Esophagus muscularis mucosa (tissue), 4 donors: ENCODE results near the gene IL18R1.

Source experiments
- EP300 ChIP-seq: sonication (generic); formaldehyde crosslinking; IDR thresholded peaks from one replicate; pipeline ENCODE4 v1.6.1; 2017; ENCODE audit warnings: antibody characterized with exemption
- POLR2A ChIP-seq: fragments of 450-650 bp; IDR thresholded peaks from one replicate; pipeline ENCODE4 v1.6.1; 2017; ENCODE audit warnings: antibody characterized with exemption, moderate library complexity, mild to moderate bottlenecking, low read depth
- POLR2AphosphoS5 ChIP-seq, 2 donors: sonication (generic); formaldehyde crosslinking; IDR thresholded peaks; one replicate each; pipeline ENCODE4 v1.6.1; 2017; ENCODE audit warnings: antibody characterized with exemption in 2 of 2
- TF ChIP-seq, protein P1 (sequence below), 3 experiments: fragments of 200-600 bp in 2 of 3; fragments of 450-650 bp in 1 of 3; sonication (generic) in 2 of 3; IDR thresholded peaks; one replicate each; pipeline ENCODE4 v1.5.1; 2017 to 2019; ENCODE audit warnings: antibody characterized with exemption in 3 of 3, mild to moderate bottlenecking in 2 of 3, moderate library complexity in 1 of 3

DNA sequence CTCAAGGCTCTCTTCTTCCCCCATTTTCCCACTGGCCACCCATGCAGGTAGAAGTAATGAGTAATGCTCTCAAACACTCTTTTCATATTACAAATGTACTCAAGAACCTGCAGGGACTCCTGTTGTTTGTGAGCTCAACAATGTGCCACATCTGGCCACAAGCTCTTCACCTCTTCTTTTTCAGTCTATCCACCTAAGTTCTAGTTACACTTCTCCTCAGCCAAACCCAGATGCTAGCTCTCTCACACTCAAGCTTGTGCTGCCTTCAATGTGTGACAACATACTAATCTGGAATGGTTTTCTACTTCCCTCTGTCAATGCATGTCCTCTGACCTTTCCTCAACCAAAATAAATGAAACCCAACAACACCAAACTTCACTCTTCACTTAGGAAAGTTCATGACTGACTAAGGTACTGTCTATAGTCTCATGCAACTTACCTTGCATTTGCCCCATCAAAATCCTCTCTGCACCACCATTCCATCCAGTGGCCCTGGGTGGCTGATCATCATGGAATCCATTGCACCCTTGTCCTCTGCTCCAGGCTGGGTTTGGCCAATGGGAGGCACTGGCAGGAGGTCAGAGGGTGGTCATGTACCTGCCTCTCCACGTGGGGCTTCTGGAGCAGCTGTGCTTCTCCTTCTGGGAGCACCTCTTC lies 5.3 kb upstream of the IL18R1 start:
- TF ChIP-seq, protein P1, sequence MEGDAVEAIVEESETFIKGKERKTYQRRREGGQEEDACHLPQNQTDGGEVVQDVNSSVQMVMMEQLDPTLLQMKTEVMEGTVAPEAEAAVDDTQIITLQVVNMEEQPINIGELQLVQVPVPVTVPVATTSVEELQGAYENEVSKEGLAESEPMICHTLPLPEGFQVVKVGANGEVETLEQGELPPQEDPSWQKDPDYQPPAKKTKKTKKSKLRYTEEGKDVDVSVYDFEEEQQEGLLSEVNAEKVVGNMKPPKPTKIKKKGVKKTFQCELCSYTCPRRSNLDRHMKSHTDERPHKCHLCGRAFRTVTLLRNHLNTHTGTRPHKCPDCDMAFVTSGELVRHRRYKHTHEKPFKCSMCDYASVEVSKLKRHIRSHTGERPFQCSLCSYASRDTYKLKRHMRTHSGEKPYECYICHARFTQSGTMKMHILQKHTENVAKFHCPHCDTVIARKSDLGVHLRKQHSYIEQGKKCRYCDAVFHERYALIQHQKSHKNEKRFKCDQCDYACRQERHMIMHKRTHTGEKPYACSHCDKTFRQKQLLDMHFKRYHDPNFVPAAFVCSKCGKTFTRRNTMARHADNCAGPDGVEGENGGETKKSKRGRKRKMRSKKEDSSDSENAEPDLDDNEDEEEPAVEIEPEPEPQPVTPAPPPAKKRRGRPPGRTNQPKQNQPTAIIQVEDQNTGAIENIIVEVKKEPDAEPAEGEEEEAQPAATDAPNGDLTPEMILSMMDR (IDR thresholded peaks at IDR 0.05) = no peak
- TF ChIP-seq POLR2A (no peak), POLR2AphosphoS5 (IDR thresholded peaks at IDR 0.05) (no peak), EP300 (no peak)
